DLD1 (cell line): ENCODE results near the gene HOXD10.

Source experiments
- in situ Hi-C: cut with HindIII; loops from 2 replicates; pipeline ENCODE4 v1.10.0; 2017; ENCODE audit warnings: low sequenced_read_pairs

Gene HOXD10

GRCh38 chr2:176115883-176116813 is at the start of gene HOXD10:
Gene HOXD10, plus strand, starts transcription at chr2:176116778. Its CDS starts 56 bp downstream, at chr2:176116834.
- in situ Hi-C loops: no loop called here

GRCh38 chr2:176067589-176068418 is 48.8 kb upstream of the HOXD10 start:
- in situ Hi-C loops: no loop called here

- in situ Hi-C loops: no loop called here
Measured at GRCh38 chr2:176068419-176068832, 48.2 kb upstream of the HOXD10 start.

GRCh38 chr2:176071330-176072291 is 45.0 kb upstream of the HOXD10 start:
- in situ Hi-C loops: loop anchor here (10.0 kb wide), 2 partner anchors 217 to 377 kb away; no protein-coding TSS in a partner anchor

- in situ Hi-C loops: loop anchor here (10.0 kb wide), 2 partner anchors 217 to 377 kb away; no protein-coding TSS in a partner anchor
Measured at GRCh38 chr2:176072292-176072669, 44.3 kb upstream of the HOXD10 start.

GRCh38 chr2:176072951-176073904 is 43.4 kb upstream of the HOXD10 start:
- in situ Hi-C loops: loop anchor here (10.0 kb wide), 2 partner anchors 218 to 378 kb away; no protein-coding TSS in a partner anchor

GRCh38 chr2:176074919-176075425 is 41.6 kb upstream of the HOXD10 start:
- in situ Hi-C loops: loop anchor here (10.0 kb wide), 2 partner anchors 220 to 380 kb away; no protein-coding TSS in a partner anchor

GRCh38 chr2:176075481-176075880 is 41.1 kb upstream of the HOXD10 start:
- in situ Hi-C loops: loop anchor here (10.0 kb wide), 2 partner anchors 221 to 381 kb away; no protein-coding TSS in a partner anchor

- in situ Hi-C loops: loop anchor here (10.0 kb wide), 2 partner anchors 221 to 381 kb away; no protein-coding TSS in a partner anchor
Measured at GRCh38 chr2:176076063-176076462, 40.5 kb upstream of the HOXD10 start.

GRCh38 chr2:176076796-176077195 is 39.8 kb upstream of the HOXD10 start:
- in situ Hi-C loops: loop anchor here (10.0 kb wide), 2 partner anchors 222 to 382 kb away; no protein-coding TSS in a partner anchor

- in situ Hi-C loops: loop anchor here (10.0 kb wide), 2 partner anchors 224 to 384 kb away; no protein-coding TSS in a partner anchor
Measured at GRCh38 chr2:176078541-176079284, 37.9 kb upstream of the HOXD10 start.

- in situ Hi-C loops: loop anchor here (10.0 kb wide), 2 partner anchors 225 to 385 kb away; no protein-coding TSS in a partner anchor
Measured at GRCh38 chr2:176079285-176079830, 37.2 kb upstream of the HOXD10 start.

GRCh38 chr2:176079831-176080539 is 36.6 kb upstream of the HOXD10 start:
- in situ Hi-C loops: loop anchor here (10.0 kb wide), 2 partner anchors 225 to 385 kb away; no protein-coding TSS in a partner anchor

GRCh38 chr2:176080540-176081375 is 35.8 kb upstream of the HOXD10 start:
- in situ Hi-C loops: no loop called here

GRCh38 chr2:176081376-176081836 is 35.2 kb upstream of the HOXD10 start:
- in situ Hi-C loops: no loop called here
